ENCODE data around the gene IL10. TPM values are rescaled to one million over a fixed set of nuclear protein-coding genes. Genes with fewer than 3 reads are reported as not detected.

The IL10 gene
- total and polyA plus RNA-seq, 4 donors: 2.7 to 12.6 (median 3.6) TPM

- Histone ChIP-seq H3K4me3 (ENCODE audit: low read length in 2 of 2) (no peak overlapping the region), H3K36me3 (ENCODE audit: control insufficient read depth in 1 of 2, insufficient read depth in 2 of 2, low read length in 1 of 2) (no peaks in the 10 kb centered on the region), H3K9me3 (ENCODE audit: control insufficient read depth, low read length) (no peaks in the 10 kb centered on the region), H3K27ac (ENCODE audit: low read depth in 1 of 2, low read length in 2 of 2) (no peak overlapping the region), H3K4me1 (ENCODE audit: control insufficient read depth in 1 of 2, insufficient read depth in 2 of 2, low read length in 2 of 2) (no peaks in the 10 kb centered on the region), H3K27me3 (ENCODE audit: control insufficient read depth in 1 of 2, insufficient read depth in 2 of 2, low read length in 1 of 2) (no peaks in the 10 kb centered on the region)
- ATAC-seq (ENCODE audit: low FRiP score) (no peak), DNase-seq (no peak)
- 58 to 66% methylated on average over 1 of the region's 1 CpG for WGBS, 2 donors
- intact Hi-C loops (cut with DNase I): no loop called here
These were observed 32.0 kb upstream of the IL10 start for GRCh38 chr1:206804156-206804737.

GRCh38 chr1:206803221-206803730 is 31.0 kb upstream of the IL10 start:
- H3K27ac ChIP-seq (ENCODE audit: low read depth in 1 of 2, low read length in 2 of 2): no peak overlapping the region

GRCh38 chr1:206802401-206802800 is 30.1 kb upstream of the IL10 start:
- H3K4me3 ChIP-seq (ENCODE audit: low read length in 2 of 2): no peak overlapping the region
- no peaks in the 10 kb centered on the region for H3K9me3 ChIP-seq (ENCODE audit: control insufficient read depth, low read length)
- H3K4me1 ChIP-seq (ENCODE audit: control insufficient read depth in 1 of 2, insufficient read depth in 2 of 2, low read length in 2 of 2): no peaks in the 10 kb centered on the region
- DNase-seq: no peak
- no peak for ATAC-seq (ENCODE audit: low FRiP score)
- H3K36me3 ChIP-seq (ENCODE audit: control insufficient read depth in 1 of 2, insufficient read depth in 2 of 2, low read length in 1 of 2): no peaks in the 10 kb centered on the region
- H3K27me3 ChIP-seq (ENCODE audit: control insufficient read depth in 1 of 2, insufficient read depth in 2 of 2, low read length in 1 of 2): no peaks in the 10 kb centered on the region
- intact Hi-C loops (cut with DNase I): no loop called here
- H3K27ac ChIP-seq (ENCODE audit: low read depth in 1 of 2, low read length in 2 of 2): no peak overlapping the region
- WGBS, 2 donors: 84 to 89% methylated on average over 4 of the region's 4 CpGs

More at GRCh38 chr1:206803221-206803730, 31.0 kb upstream of the IL10 start:
- no peak overlapping the region for H3K4me3 ChIP-seq (ENCODE audit: low read length in 2 of 2)
- H3K9me3 ChIP-seq (ENCODE audit: control insufficient read depth, low read length): no peaks in the 10 kb centered on the region
- ATAC-seq (ENCODE audit: low FRiP score): no peak
- intact Hi-C loops (cut with DNase I): no loop called here
- DNase-seq: no peak
- H3K27me3 ChIP-seq (ENCODE audit: control insufficient read depth in 1 of 2, insufficient read depth in 2 of 2, low read length in 1 of 2): no peaks in the 10 kb centered on the region
- 86 to 89% methylated on average over 8 of the region's 8 CpGs for WGBS, 2 donors
- H3K4me1 ChIP-seq (ENCODE audit: control insufficient read depth in 1 of 2, insufficient read depth in 2 of 2, low read length in 2 of 2): no peaks in the 10 kb centered on the region
- no peaks in the 10 kb centered on the region for H3K36me3 ChIP-seq (ENCODE audit: control insufficient read depth in 1 of 2, insufficient read depth in 2 of 2, low read length in 1 of 2)

GRCh38 chr1:206801467-206801866 is 29.2 kb upstream of the IL10 start:
- no peaks in the 10 kb centered on the region for H3K27me3 ChIP-seq (ENCODE audit: control insufficient read depth in 1 of 2, insufficient read depth in 2 of 2, low read length in 1 of 2)
- no peaks in the 10 kb centered on the region for H3K9me3 ChIP-seq (ENCODE audit: control insufficient read depth, low read length)
- 85 to 87% methylated on average over 1 of the region's 1 CpG for WGBS, 2 donors
- ATAC-seq (ENCODE audit: low FRiP score) (no peak), DNase-seq (no peak)
- intact Hi-C loops (cut with DNase I): no loop called here
- no peak overlapping the region for H3K4me3 ChIP-seq (ENCODE audit: low read length in 2 of 2)
- H3K36me3 ChIP-seq (ENCODE audit: control insufficient read depth in 1 of 2, insufficient read depth in 2 of 2, low read length in 1 of 2): no peaks in the 10 kb centered on the region
- no peaks in the 10 kb centered on the region for H3K4me1 ChIP-seq (ENCODE audit: control insufficient read depth in 1 of 2, insufficient read depth in 2 of 2, low read length in 2 of 2)
- no peak overlapping the region for H3K27ac ChIP-seq (ENCODE audit: low read depth in 1 of 2, low read length in 2 of 2)

- no peaks in the 10 kb centered on the region for H3K27me3 ChIP-seq (ENCODE audit: control insufficient read depth in 1 of 2, insufficient read depth in 2 of 2, low read length in 1 of 2)
- no peak overlapping the region for H3K27ac ChIP-seq (ENCODE audit: low read depth in 1 of 2, low read length in 2 of 2)
- intact Hi-C loops (cut with DNase I): no loop called here
- no peak for DNase-seq
- no peaks in the 10 kb centered on the region for H3K4me1 ChIP-seq (ENCODE audit: control insufficient read depth in 1 of 2, insufficient read depth in 2 of 2, low read length in 2 of 2)
- no peaks in the 10 kb centered on the region for H3K36me3 ChIP-seq (ENCODE audit: control insufficient read depth in 1 of 2, insufficient read depth in 2 of 2, low read length in 1 of 2)
- H3K9me3 ChIP-seq (ENCODE audit: control insufficient read depth, low read length): no peaks in the 10 kb centered on the region
- 78 to 88% methylated on average over 3 of the region's 3 CpGs for WGBS, 2 donors
- ATAC-seq (ENCODE audit: low FRiP score): no peak
- no peak overlapping the region for H3K4me3 ChIP-seq (ENCODE audit: low read length in 2 of 2)
These were observed 28.6 kb upstream of the IL10 start for GRCh38 chr1:206800891-206801290.

- Histone ChIP-seq H3K36me3 (ENCODE audit: control insufficient read depth in 1 of 2, insufficient read depth in 2 of 2, low read length in 1 of 2) (no peaks in the 10 kb centered on the region), H3K9me3 (ENCODE audit: control insufficient read depth, low read length) (no peaks in the 10 kb centered on the region), H3K4me3 (ENCODE audit: low read length in 2 of 2) (no peak overlapping the region), H3K4me1 (ENCODE audit: control insufficient read depth in 1 of 2, insufficient read depth in 2 of 2, low read length in 2 of 2) (no peaks in the 10 kb centered on the region), H3K27ac (ENCODE audit: low read depth in 1 of 2, low read length in 2 of 2) (no peak overlapping the region), H3K27me3 (ENCODE audit: control insufficient read depth in 1 of 2, insufficient read depth in 2 of 2, low read length in 1 of 2) (no peaks in the 10 kb centered on the region)
- intact Hi-C loops (cut with DNase I): no loop called here
- ATAC-seq (ENCODE audit: low FRiP score) (no peak), DNase-seq (no peak)
- WGBS, 2 donors: 82 to 85% methylated on average over 3 of the region's 3 CpGs
These were observed 28.1 kb upstream of the IL10 start for GRCh38 chr1:206800411-206800810.

GRCh38 chr1:206799311-206799710 is 27.0 kb upstream of the IL10 start:
- 4 to 8% methylated on average over 3 of the region's 3 CpGs for WGBS, 2 donors
- Histone ChIP-seq H3K27me3 (ENCODE audit: control insufficient read depth in 1 of 2, insufficient read depth in 2 of 2, low read length in 1 of 2) (no peaks in the 10 kb centered on the region), H3K9me3 (ENCODE audit: control insufficient read depth, low read length) (no peaks in the 10 kb centered on the region), H3K36me3 (ENCODE audit: control insufficient read depth in 1 of 2, insufficient read depth in 2 of 2, low read length in 1 of 2) (no peaks in the 10 kb centered on the region), H3K27ac (ENCODE audit: low read depth in 1 of 2, low read length in 2 of 2) (no peak overlapping the region), H3K4me3 (ENCODE audit: low read length in 2 of 2) (no peak overlapping the region), H3K4me1 (ENCODE audit: control insufficient read depth in 1 of 2, insufficient read depth in 2 of 2, low read length in 2 of 2) (no peaks in the 10 kb centered on the region)
- intact Hi-C loops (cut with DNase I): no loop called here
- DNase-seq (no peak), ATAC-seq (ENCODE audit: low FRiP score) (no peak)

GRCh38 chr1:206798384-206798996 is 26.2 kb upstream of the IL10 start:
- Histone ChIP-seq H3K27me3 (ENCODE audit: control insufficient read depth in 1 of 2, insufficient read depth in 2 of 2, low read length in 1 of 2) (no peaks in the 10 kb centered on the region), H3K36me3 (ENCODE audit: control insufficient read depth in 1 of 2, insufficient read depth in 2 of 2, low read length in 1 of 2) (no peaks in the 10 kb centered on the region), H3K9me3 (ENCODE audit: control insufficient read depth, low read length) (no peaks in the 10 kb centered on the region), H3K27ac (ENCODE audit: low read depth in 1 of 2, low read length in 2 of 2) (no peak overlapping the region), H3K4me1 (ENCODE audit: control insufficient read depth in 1 of 2, insufficient read depth in 2 of 2, low read length in 2 of 2) (no peaks in the 10 kb centered on the region), H3K4me3 (ENCODE audit: low read length in 2 of 2) (no peak overlapping the region)
- intact Hi-C loops (cut with DNase I): no loop called here
- DNase-seq (no peak), ATAC-seq (ENCODE audit: low FRiP score) (no peak)
- 82 to 87% methylated on average over 13 of the region's 13 CpGs for WGBS, 2 donors
